Mammary epithelial cell (primary cell): Measurements from ENCODE around the gene C10orf105.

ENCODE experiments used
- CTCF ChIP-seq, 2 donors: IDR thresholded peaks in 1 of 2; conservative IDR thresholded peaks in 1 of 2; 2 replicates each; pipeline ENCODE4 v1.5.1; 2011 to 2012; ENCODE audit warnings: inconsistent platforms in 2 of 2, low read length in 2 of 2, mild to moderate bottlenecking in 2 of 2, control low read depth in 1 of 2, low read depth in 1 of 2; ENCODE audit not compliant: insufficient read depth in 1 of 2; ENCODE audit errors: extremely low read depth in 1 of 2
- EZH2 ChIP-seq: IDR thresholded peaks from 2 replicates; pipeline ENCODE4 v1.6.1; 2012; ENCODE audit warnings: low read length, inconsistent platforms, borderline replicate concordance

GRCh38 chr10:71707240-71707789 lies 12.3 kb downstream of the C10orf105 start:
- TF ChIP-seq CTCF (conservative IDR thresholded peaks at IDR 0.05 in 1 of 2, IDR thresholded peaks at IDR 0.05 in 1 of 2; ENCODE audit: extremely low read depth in 1 of 2, insufficient read depth in 1 of 2, low read depth in 1 of 2, low read length in 2 of 2) (no peak), EZH2 (no peak)
